Liver (tissue), 9 donors: Measurements from ENCODE around the gene KLF6. TPM values are rescaled to one million over a fixed set of nuclear protein-coding genes. Genes with fewer than 3 reads are reported as not detected.

Experiments
- DNase-seq: peaks from one replicate; pipeline ENCODE4 v3.0.0-alpha.2; 2017; ENCODE audit warnings: low spot score
- H3K27ac ChIP-seq, 2 donors: one replicate each; pipeline ENCODE4 v1.7.0; 2013; ENCODE audit warnings: inconsistent platforms in 2 of 2, low read length in 2 of 2, control low read depth in 1 of 2, low read depth in 1 of 2, mild to moderate bottlenecking in 1 of 2
- H3K27me3 ChIP-seq, 4 donors: one replicate each; pipeline versions ENCODE4 v1.6.1 to v1.7.0; 2013; ENCODE audit warnings: low read length in 3 of 4, inconsistent platforms in 1 of 4, mild to moderate bottlenecking in 1 of 4, moderate library complexity in 1 of 4; ENCODE audit not compliant: control insufficient read depth in 4 of 4, insufficient read depth in 4 of 4
- H3K36me3 ChIP-seq, 4 donors: one replicate each; pipeline versions ENCODE4 v1.6.1 to v1.7.0; 2013; ENCODE audit warnings: low read length in 3 of 4, mild to moderate bottlenecking in 3 of 4, low read depth in 1 of 4, moderate library complexity in 1 of 4; ENCODE audit not compliant: control insufficient read depth in 4 of 4, insufficient read depth in 3 of 4
- H3K4me1 ChIP-seq, 4 donors: one replicate each; pipeline versions ENCODE4 v1.6.1 to v1.7.0; 2013; ENCODE audit warnings: low read length in 3 of 4, mild to moderate bottlenecking in 3 of 4, moderate library complexity in 1 of 4; ENCODE audit not compliant: control insufficient read depth in 4 of 4, insufficient read depth in 4 of 4
- H3K4me3 ChIP-seq, 3 donors: one replicate each; pipeline versions ENCODE4 v1.6.1 to v1.7.0; 2013; ENCODE audit warnings: low read length in 3 of 3, control low read depth in 1 of 3, low read depth in 1 of 3, mild to moderate bottlenecking in 1 of 3
- H3K9ac ChIP-seq, 2 donors: one replicate each; pipeline ENCODE4 v1.7.0; 2013; ENCODE audit warnings: low read length in 2 of 2, mild to moderate bottlenecking in 2 of 2, moderate library complexity in 2 of 2, control low read depth in 1 of 2, low read depth in 1 of 2
- H3K9me3 ChIP-seq, 4 donors: one replicate each; pipeline versions ENCODE4 v1.6.1 to v1.7.0; 2013; ENCODE audit warnings: low read length in 3 of 4; ENCODE audit not compliant: control insufficient read depth in 4 of 4
- EGR1 ChIP-seq, 2 donors: IDR thresholded peaks; 2 replicates each; pipeline ENCODE4 v1.6.1; 2016 to 2018; ENCODE audit warnings: antibody characterized with exemption in 2 of 2, low read depth in 2 of 2
- FOXA1 ChIP-seq: IDR thresholded peaks from 2 replicates; pipeline ENCODE4 v1.6.1; 2016; ENCODE audit warnings: antibody characterized with exemption
- FOXA2 ChIP-seq: IDR thresholded peaks from 2 replicates; pipeline ENCODE4 v1.6.1; 2016; ENCODE audit warnings: antibody characterized with exemption
- GABPA ChIP-seq, 2 donors: IDR thresholded peaks in 1 of 2; conservative IDR thresholded peaks in 1 of 2; 2 replicates each; pipeline ENCODE4 v1.6.1; 2016; ENCODE audit warnings: antibody characterized with exemption in 2 of 2, mild to moderate bottlenecking in 1 of 2, moderate library complexity in 1 of 2
- HNF4G ChIP-seq: IDR thresholded peaks from 2 replicates; pipeline ENCODE4 v1.6.1; 2016; ENCODE audit warnings: antibody characterized with exemption
- RXRA ChIP-seq, 2 donors: IDR thresholded peaks; 2 replicates each; pipeline ENCODE4 v1.6.1; 2017 to 2018; ENCODE audit warnings: antibody characterized with exemption in 2 of 2, mild to moderate bottlenecking in 1 of 2
- TAF1 ChIP-seq: conservative IDR thresholded peaks from 2 replicates; pipeline ENCODE4 v1.6.1; 2016; ENCODE audit warnings: antibody characterized with exemption, mild to moderate bottlenecking
- YY1 ChIP-seq: IDR thresholded peaks from 2 replicates; pipeline ENCODE4 v1.6.1; 2016; ENCODE audit warnings: antibody characterized with exemption, mild to moderate bottlenecking
- WGBS: extraction: QIAGEN DNeasy Blood & Tissue Kit; methylation state at CpG from one replicate; pipeline ENCODE4 v1.1.7; 2013; 5-methylcytosine and 5-hydroxymethylcytosine counted together
- polyA plus RNA-seq, 2 donors: library from polyadenylated mRNA; stranded (reverse) in 1 of 2; unstranded in 1 of 2; fragments of 200-250 nt in 1 of 2; fragments of >200 nt in 1 of 2; fragmentation: Nextera tagmentation in 1 of 2; extraction: Ambion mirVana in 1 of 2; gene quantifications; one replicate each; pipeline versions ENCODE4 v1.2.1 to v1.2.3, GENCODE V29; 2013 to 2015
- total RNA-seq, 2 donors: library from RNA; depleted of rRNA; stranded (reverse); fragments of >200 nt; gene quantifications; one replicate each; pipeline ENCODE4 v1.2.3, GENCODE V29; 2014
- TF ChIP-seq, protein P1 (sequence below): IDR thresholded peaks from 2 replicates; pipeline ENCODE4 v1.6.1; 2016; ENCODE audit warnings: antibody characterized with exemption
- TF ChIP-seq, protein P2 (sequence below): fragments of 150-350 bp; IDR thresholded peaks from 2 replicates; pipeline ENCODE4 v1.5.1; 2017; ENCODE audit warnings: improper control_type of control experiment, low read depth, low read length; ENCODE audit not compliant: missing input control
- TF ChIP-seq, protein P3 (sequence below): IDR thresholded peaks from 2 replicates; pipeline ENCODE4 v1.6.1; 2016; ENCODE audit warnings: antibody characterized with exemption
- TF ChIP-seq, protein P4 (sequence below): IDR thresholded peaks from 2 replicates; pipeline ENCODE4 v1.6.1; 2016; ENCODE audit warnings: antibody characterized with exemption
- TF ChIP-seq, protein P5 (sequence below): IDR thresholded peaks from 2 replicates; pipeline ENCODE4 v1.6.1; 2016; ENCODE audit warnings: antibody characterized with exemption, mild to moderate bottlenecking
- donor health status: healthy.
- donor health status: healthy.
- donor health status: healthy.
- donor health status: healthy.
- donor health status: healthy.

The KLF6 gene
- total and polyA plus RNA-seq, 4 donors, result 11.0 to 124 (median 22.2) TPM

GRCh38 chr10:3792710-3793219, 7.8 kb upstream of the KLF6 start:
- no peaks in the 10 kb centered on the region for H3K36me3 ChIP-seq
- no peak overlapping the region for H3K4me3 ChIP-seq
- H3K4me1 ChIP-seq, result no peaks in the 10 kb centered on the region
- H3K9me3 ChIP-seq, result peaks cover 0 to 1% (median 0%) of the 10 kb centered on the region in 4 donors
- H3K9ac ChIP-seq, result no peak overlapping the region
- 62% methylated on average over 4 of the region's 4 CpGs for WGBS
- H3K27me3 ChIP-seq, result no peaks in the 10 kb centered on the region
- DNase-seq, result no peak
- TF ChIP-seq, protein P1, sequence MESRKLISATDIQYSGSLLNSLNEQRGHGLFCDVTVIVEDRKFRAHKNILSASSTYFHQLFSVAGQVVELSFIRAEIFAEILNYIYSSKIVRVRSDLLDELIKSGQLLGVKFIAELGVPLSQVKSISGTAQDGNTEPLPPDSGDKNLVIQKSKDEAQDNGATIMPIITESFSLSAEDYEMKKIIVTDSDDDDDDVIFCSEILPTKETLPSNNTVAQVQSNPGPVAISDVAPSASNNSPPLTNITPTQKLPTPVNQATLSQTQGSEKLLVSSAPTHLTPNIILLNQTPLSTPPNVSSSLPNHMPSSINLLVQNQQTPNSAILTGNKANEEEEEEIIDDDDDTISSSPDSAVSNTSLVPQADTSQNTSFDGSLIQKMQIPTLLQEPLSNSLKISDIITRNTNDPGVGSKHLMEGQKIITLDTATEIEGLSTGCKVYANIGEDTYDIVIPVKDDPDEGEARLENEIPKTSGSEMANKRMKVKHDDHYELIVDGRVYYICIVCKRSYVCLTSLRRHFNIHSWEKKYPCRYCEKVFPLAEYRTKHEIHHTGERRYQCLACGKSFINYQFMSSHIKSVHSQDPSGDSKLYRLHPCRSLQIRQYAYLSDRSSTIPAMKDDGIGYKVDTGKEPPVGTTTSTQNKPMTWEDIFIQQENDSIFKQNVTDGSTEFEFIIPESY, result no peak
- TF ChIP-seq HNF4G, result no peak
- no peak for TF ChIP-seq TAF1
- no peak for TF ChIP-seq RXRA (IDR thresholded peaks at IDR 0.05)
- TF ChIP-seq, protein P2, sequence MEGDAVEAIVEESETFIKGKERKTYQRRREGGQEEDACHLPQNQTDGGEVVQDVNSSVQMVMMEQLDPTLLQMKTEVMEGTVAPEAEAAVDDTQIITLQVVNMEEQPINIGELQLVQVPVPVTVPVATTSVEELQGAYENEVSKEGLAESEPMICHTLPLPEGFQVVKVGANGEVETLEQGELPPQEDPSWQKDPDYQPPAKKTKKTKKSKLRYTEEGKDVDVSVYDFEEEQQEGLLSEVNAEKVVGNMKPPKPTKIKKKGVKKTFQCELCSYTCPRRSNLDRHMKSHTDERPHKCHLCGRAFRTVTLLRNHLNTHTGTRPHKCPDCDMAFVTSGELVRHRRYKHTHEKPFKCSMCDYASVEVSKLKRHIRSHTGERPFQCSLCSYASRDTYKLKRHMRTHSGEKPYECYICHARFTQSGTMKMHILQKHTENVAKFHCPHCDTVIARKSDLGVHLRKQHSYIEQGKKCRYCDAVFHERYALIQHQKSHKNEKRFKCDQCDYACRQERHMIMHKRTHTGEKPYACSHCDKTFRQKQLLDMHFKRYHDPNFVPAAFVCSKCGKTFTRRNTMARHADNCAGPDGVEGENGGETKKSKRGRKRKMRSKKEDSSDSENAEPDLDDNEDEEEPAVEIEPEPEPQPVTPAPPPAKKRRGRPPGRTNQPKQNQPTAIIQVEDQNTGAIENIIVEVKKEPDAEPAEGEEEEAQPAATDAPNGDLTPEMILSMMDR, result no peak
- TF ChIP-seq GABPA (IDR thresholded peaks at IDR 0.05 in 1 of 2, conservative IDR thresholded peaks at IDR 0.05 in 1 of 2), result no peak
- TF ChIP-seq YY1, result no peak
- TF ChIP-seq, protein P3, sequence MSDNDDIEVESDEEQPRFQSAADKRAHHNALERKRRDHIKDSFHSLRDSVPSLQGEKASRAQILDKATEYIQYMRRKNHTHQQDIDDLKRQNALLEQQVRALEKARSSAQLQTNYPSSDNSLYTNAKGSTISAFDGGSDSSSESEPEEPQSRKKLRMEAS, result no peak
- TF ChIP-seq FOXA2, result no peak
- TF ChIP-seq, protein P4, sequence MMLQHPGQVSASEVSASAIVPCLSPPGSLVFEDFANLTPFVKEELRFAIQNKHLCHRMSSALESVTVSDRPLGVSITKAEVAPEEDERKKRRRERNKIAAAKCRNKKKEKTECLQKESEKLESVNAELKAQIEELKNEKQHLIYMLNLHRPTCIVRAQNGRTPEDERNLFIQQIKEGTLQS, result no peak
- TF ChIP-seq FOXA1, result no peak
- no peak overlapping the region for H3K27ac ChIP-seq

DNA sequence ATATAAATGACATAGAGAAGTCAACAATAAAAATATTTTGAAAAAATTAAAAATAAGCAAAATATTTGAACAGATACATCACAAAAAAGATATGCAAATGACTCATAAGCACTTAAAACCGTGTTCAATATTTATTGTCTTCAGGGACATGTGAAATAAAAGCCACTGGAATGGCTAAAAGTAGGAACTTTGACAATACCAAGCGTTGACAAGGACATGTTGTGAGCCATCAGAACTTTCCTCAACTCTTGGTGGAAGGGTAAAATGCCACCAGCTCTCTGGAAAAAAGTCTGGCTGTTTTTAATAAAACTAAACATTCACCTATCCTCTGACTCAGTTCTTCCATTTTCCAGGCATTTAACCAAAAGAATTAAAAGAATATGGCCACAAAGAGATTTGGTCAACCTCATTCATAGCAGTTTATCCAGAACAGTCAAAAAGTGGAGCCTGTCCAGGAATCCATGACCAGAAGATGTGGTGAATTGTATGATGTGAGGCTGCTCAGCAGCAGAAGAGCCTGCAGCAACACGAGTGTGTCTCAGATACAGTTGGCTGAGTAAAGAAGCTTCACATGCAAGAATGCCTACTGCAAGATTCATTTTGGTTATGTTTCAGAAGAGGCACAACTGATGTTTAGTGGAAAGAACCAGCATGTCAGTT, 7.1 kb upstream of the KLF6 start:
- Histone ChIP-seq H3K9ac (no peak overlapping the region), H3K27me3 (no peaks in the 10 kb centered on the region), H3K4me3 (no peak overlapping the region), H3K9me3 (peaks cover 0 to 1% (median 0%) of the 10 kb centered on the region in 4 donors), H3K4me1 (no peaks in the 10 kb centered on the region), H3K36me3 (no peaks in the 10 kb centered on the region), H3K27ac (no peak overlapping the region)
- 93% methylated on average over 3 of the region's 3 CpGs for WGBS
- TF ChIP-seq, protein P5, sequence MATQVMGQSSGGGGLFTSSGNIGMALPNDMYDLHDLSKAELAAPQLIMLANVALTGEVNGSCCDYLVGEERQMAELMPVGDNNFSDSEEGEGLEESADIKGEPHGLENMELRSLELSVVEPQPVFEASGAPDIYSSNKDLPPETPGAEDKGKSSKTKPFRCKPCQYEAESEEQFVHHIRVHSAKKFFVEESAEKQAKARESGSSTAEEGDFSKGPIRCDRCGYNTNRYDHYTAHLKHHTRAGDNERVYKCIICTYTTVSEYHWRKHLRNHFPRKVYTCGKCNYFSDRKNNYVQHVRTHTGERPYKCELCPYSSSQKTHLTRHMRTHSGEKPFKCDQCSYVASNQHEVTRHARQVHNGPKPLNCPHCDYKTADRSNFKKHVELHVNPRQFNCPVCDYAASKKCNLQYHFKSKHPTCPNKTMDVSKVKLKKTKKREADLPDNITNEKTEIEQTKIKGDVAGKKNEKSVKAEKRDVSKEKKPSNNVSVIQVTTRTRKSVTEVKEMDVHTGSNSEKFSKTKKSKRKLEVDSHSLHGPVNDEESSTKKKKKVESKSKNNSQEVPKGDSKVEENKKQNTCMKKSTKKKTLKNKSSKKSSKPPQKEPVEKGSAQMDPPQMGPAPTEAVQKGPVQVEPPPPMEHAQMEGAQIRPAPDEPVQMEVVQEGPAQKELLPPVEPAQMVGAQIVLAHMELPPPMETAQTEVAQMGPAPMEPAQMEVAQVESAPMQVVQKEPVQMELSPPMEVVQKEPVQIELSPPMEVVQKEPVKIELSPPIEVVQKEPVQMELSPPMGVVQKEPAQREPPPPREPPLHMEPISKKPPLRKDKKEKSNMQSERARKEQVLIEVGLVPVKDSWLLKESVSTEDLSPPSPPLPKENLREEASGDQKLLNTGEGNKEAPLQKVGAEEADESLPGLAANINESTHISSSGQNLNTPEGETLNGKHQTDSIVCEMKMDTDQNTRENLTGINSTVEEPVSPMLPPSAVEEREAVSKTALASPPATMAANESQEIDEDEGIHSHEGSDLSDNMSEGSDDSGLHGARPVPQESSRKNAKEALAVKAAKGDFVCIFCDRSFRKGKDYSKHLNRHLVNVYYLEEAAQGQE, result no peak
- TF ChIP-seq, protein P3, result no peak
- TF ChIP-seq, protein P4, result no peak
- TF ChIP-seq RXRA (IDR thresholded peaks at IDR 0.05) (no peak), EGR1 (IDR thresholded peaks at IDR 0.05; ENCODE audit: low read depth in 2 of 2) (no peak), FOXA1 (no peak)
- TF ChIP-seq, protein P2, result no peak
- DNase-seq, result no peak
